GM23338 (cell line): ENCODE measurements around the gene CNNM2. TPM values are rescaled to one million over a fixed set of nuclear protein-coding genes. Genes with fewer than 3 reads are reported as not detected.

Experiments used
- ATAC-seq: fragments of 200-7000 bp; cut with Tn5 transposase; 3 replicates; pipeline ENCODE4 v1.9.1; 2020
- DNase-seq: peaks from one replicate; pipeline ENCODE4 v3.0.0-alpha.2; 2015; ENCODE audit warnings: low spot score
- H2AFZ ChIP-seq: fragments of 200-600 bp; sonication (generic); 2 replicates; pipeline ENCODE4 v1.8.0; 2016; ENCODE audit warnings: antibody characterized with exemption, mild to moderate bottlenecking, moderate library complexity
- H3F3A ChIP-seq: fragments of 200-600 bp; sonication (generic); replicated peaks from 2 replicates; pipeline ENCODE4 v1.8.0; 2017; ENCODE audit warnings: antibody characterized with exemption, mixed run types, low read depth
- H3K27ac ChIP-seq: fragments of 200-600 bp; sonication (generic); 2 replicates; pipeline ENCODE4 v1.6.1; 2016; ENCODE audit warnings: low read depth
- H3K27me3 ChIP-seq: fragments of 200-600 bp; sonication (generic); 2 replicates; pipeline ENCODE4 v1.8.0; 2016; ENCODE audit warnings: mild to moderate bottlenecking, mixed run types, moderate library complexity; ENCODE audit not compliant: insufficient read depth
- H3K36me3 ChIP-seq: fragments of 200-600 bp; sonication (generic); 2 replicates; pipeline ENCODE4 v1.8.0; 2016; ENCODE audit warnings: mild to moderate bottlenecking; ENCODE audit not compliant: insufficient read depth
- H3K4me1 ChIP-seq: fragments of 200-600 bp; sonication (generic); 2 replicates; pipeline ENCODE4 v1.8.0; 2016; ENCODE audit warnings: mild to moderate bottlenecking, moderate library complexity; ENCODE audit not compliant: insufficient read depth
- H3K4me2 ChIP-seq: fragments of 200-600 bp; sonication (generic); 2 replicates; pipeline ENCODE4 v1.7.1; 2017; ENCODE audit warnings: mixed run types
- H3K4me3 ChIP-seq: fragments of 200-600 bp; sonication (generic); 2 replicates; pipeline ENCODE4 v1.6.1; 2016; ENCODE audit warnings: mixed run types
- H3K79me2 ChIP-seq: fragments of 200-600 bp; sonication (generic); replicated peaks from 2 replicates; pipeline ENCODE4 v1.8.0; 2017; ENCODE audit warnings: mild to moderate bottlenecking; ENCODE audit not compliant: insufficient read depth
- H3K9me2 ChIP-seq: fragments of 200-600 bp; sonication (generic); 2 replicates; pipeline ENCODE4 v1.8.0; 2017; ENCODE audit not compliant: insufficient read depth
- H4K20me1 ChIP-seq: fragments of 200-600 bp; sonication (generic); replicated peaks from 2 replicates; pipeline ENCODE4 v1.8.0; 2017; ENCODE audit warnings: mild to moderate bottlenecking; ENCODE audit not compliant: insufficient read depth
- H3K27ac Mint-ChIP-seq: 2 replicates; pipeline ENCODE4 v1.8.0; 2020; ENCODE audit warnings: inconsistent platforms, mild to moderate bottlenecking, moderate library complexity, mixed read lengths
- H3K27me3 Mint-ChIP-seq: 3 replicates; pipeline ENCODE4 v1.8.0; 2022; ENCODE audit warnings: low read depth, mild to moderate bottlenecking, moderate library complexity, mixed read lengths, inconsistent platforms; ENCODE audit not compliant: insufficient read depth, poor library complexity
- H3K36me3 Mint-ChIP-seq: 3 replicates; pipeline ENCODE4 v1.8.0; 2021; ENCODE audit warnings: low read depth, mild to moderate bottlenecking, inconsistent platforms, moderate library complexity, mixed read lengths
- H3K4me1 Mint-ChIP-seq: 3 replicates; pipeline ENCODE4 v1.8.0; 2020; ENCODE audit warnings: mild to moderate bottlenecking, inconsistent platforms, mixed read lengths
- H3K4me3 Mint-ChIP-seq: 3 replicates; pipeline ENCODE4 v1.8.0; 2021; ENCODE audit warnings: moderate library complexity, mild to moderate bottlenecking, inconsistent platforms, mixed read lengths
- H3K9me3 Mint-ChIP-seq: 3 replicates; pipeline ENCODE4 v1.8.0; 2020; ENCODE audit warnings: moderate library complexity, mild to moderate bottlenecking, inconsistent platforms, mixed read lengths
- CREB1 ChIP-seq: fragments of 250-450 bp; sonication (Bioruptor Pico); IDR thresholded peaks from 2 replicates; pipeline ENCODE4 v1.5.0; 2020; ENCODE audit warnings: low read depth, mild to moderate bottlenecking, moderate library complexity
- CTCF ChIP-seq, 2 experiments: fragments of 200-600 bp in 1 of 2; sonication (generic) in 1 of 2; conservative IDR thresholded peaks; 2 replicates each; pipeline versions ENCODE4 v1.5.1 to v1.6.1; 2016 to 2017; ENCODE audit warnings: antibody characterized with exemption in 2 of 2, low read depth in 2 of 2, mild to moderate bottlenecking in 2 of 2, moderate library complexity in 1 of 2
- EZH2phosphoT487 ChIP-seq: fragments of 200-600 bp; sonication (generic); IDR thresholded peaks from one replicate; pipeline ENCODE4 v1.8.1; 2018; ENCODE audit warnings: antibody characterized with exemption; ENCODE audit not compliant: unreplicated experiment
- JUNB ChIP-seq: IDR thresholded peaks from one replicate; pipeline ENCODE4 v1.6.1; 2016; ENCODE audit warnings: antibody characterized with exemption; ENCODE audit not compliant: unreplicated experiment
- NANOG ChIP-seq: IDR thresholded peaks from 2 replicates; pipeline ENCODE4 v1.6.1; 2016; ENCODE audit warnings: antibody characterized with exemption, borderline replicate concordance
- POLR2AphosphoS5 ChIP-seq: IDR thresholded peaks from 2 replicates; pipeline ENCODE4 v1.6.1; 2016; ENCODE audit warnings: antibody characterized with exemption, low read depth
- REST ChIP-seq: IDR thresholded peaks from one replicate; pipeline ENCODE4 v1.6.1; 2018; ENCODE audit warnings: antibody characterized with exemption; ENCODE audit not compliant: unreplicated experiment
- STAT1 ChIP-seq: IDR thresholded peaks from one replicate; pipeline ENCODE4 v1.6.1; 2016; ENCODE audit warnings: antibody characterized with exemption; ENCODE audit not compliant: unreplicated experiment
- ZNF114 ChIP-seq: fragments of 250-450 bp; sonication (Bioruptor Pico); IDR thresholded peaks from 2 replicates; pipeline ENCODE4 v1.5.0; 2020; ENCODE audit warnings: mild to moderate bottlenecking, moderate library complexity
- ZNF331 ChIP-seq: fragments of 250-450 bp; sonication (Bioruptor Pico); IDR thresholded peaks from 2 replicates; pipeline ENCODE4 v1.5.0; 2020; ENCODE audit warnings: low read depth, mild to moderate bottlenecking, moderate library complexity
- polyA plus RNA-seq: library from polyadenylated mRNA; unstranded; fragments of >200 nt; fragmentation: Nextera tagmentation; extraction: Ambion mirVana; gene quantifications from 2 replicates; pipeline ENCODE4 v1.2.1, GENCODE V29; 2016
- total RNA-seq: library from RNA; depleted of rRNA; stranded (reverse); fragments of >200 nt; shearing (Covaris generic); gene quantifications from 2 replicates; pipeline ENCODE4 v1.2.3, GENCODE V29; 2014
- TF ChIP-seq, protein P1 (sequence below): IDR thresholded peaks from 2 replicates; pipeline ENCODE4 v1.6.1; 2016; ENCODE audit warnings: antibody characterized with exemption
- TF ChIP-seq, protein P2 (sequence below): fragments of 250-450 bp; sonication (Bioruptor Pico); IDR thresholded peaks from 2 replicates; pipeline ENCODE4 v1.5.0; 2020; ENCODE audit warnings: mild to moderate bottlenecking, moderate library complexity

CNNM2 gene
- total and polyA plus RNA-seq, 2 experiments from 2014 or later = 4.5 to 31.3 TPM

DNA sequence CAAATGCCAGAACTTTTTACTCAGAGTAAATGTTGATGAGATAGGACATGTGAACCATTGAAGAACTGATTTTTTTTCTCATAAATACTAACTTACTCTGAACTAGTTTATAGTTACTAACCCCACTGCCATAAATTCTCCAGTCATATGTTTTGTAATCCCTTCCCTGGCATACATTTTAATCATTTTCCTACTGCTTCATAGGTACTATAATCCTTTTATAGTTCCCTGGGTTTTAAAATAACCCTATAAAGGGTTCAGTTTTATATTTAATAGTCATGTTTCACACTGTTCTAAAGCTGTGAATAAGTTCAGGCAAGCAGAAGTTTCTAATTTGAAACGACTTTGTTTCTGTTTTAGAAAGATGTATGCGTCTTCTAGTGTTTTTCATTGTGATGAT, 28.9 kb downstream of the CNNM2 start:
- Mint-ChIP-seq H3K4me1 (peaks cover 14% of the 10 kb centered on the region; the same call in 2 of the 3 replicates), H3K27ac (no peak overlapping the region), H3K27me3 (no peaks in the 10 kb centered on the region), H3K9me3 (no peaks in the 10 kb centered on the region), H3K4me3 (no peak overlapping the region), H3K36me3 (no peaks in the 10 kb centered on the region)
- H3K36me3 ChIP-seq = no peaks in the 10 kb centered on the region
- no peaks in the 10 kb centered on the region for H3K27me3 ChIP-seq
- no peak overlapping the region for H3K4me2 ChIP-seq
- no peaks in the 10 kb centered on the region for H3F3A ChIP-seq
- peaks cover 3% of the 10 kb centered on the region; the same call in 1 of the 2 replicates for H3K79me2 ChIP-seq
- TF ChIP-seq, protein P1, sequence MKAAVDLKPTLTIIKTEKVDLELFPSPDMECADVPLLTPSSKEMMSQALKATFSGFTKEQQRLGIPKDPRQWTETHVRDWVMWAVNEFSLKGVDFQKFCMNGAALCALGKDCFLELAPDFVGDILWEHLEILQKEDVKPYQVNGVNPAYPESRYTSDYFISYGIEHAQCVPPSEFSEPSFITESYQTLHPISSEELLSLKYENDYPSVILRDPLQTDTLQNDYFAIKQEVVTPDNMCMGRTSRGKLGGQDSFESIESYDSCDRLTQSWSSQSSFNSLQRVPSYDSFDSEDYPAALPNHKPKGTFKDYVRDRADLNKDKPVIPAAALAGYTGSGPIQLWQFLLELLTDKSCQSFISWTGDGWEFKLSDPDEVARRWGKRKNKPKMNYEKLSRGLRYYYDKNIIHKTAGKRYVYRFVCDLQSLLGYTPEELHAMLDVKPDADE = no peak
- no peak for TF ChIP-seq CREB1 (CRISPR knock-in tag)
- TF ChIP-seq, protein P2, sequence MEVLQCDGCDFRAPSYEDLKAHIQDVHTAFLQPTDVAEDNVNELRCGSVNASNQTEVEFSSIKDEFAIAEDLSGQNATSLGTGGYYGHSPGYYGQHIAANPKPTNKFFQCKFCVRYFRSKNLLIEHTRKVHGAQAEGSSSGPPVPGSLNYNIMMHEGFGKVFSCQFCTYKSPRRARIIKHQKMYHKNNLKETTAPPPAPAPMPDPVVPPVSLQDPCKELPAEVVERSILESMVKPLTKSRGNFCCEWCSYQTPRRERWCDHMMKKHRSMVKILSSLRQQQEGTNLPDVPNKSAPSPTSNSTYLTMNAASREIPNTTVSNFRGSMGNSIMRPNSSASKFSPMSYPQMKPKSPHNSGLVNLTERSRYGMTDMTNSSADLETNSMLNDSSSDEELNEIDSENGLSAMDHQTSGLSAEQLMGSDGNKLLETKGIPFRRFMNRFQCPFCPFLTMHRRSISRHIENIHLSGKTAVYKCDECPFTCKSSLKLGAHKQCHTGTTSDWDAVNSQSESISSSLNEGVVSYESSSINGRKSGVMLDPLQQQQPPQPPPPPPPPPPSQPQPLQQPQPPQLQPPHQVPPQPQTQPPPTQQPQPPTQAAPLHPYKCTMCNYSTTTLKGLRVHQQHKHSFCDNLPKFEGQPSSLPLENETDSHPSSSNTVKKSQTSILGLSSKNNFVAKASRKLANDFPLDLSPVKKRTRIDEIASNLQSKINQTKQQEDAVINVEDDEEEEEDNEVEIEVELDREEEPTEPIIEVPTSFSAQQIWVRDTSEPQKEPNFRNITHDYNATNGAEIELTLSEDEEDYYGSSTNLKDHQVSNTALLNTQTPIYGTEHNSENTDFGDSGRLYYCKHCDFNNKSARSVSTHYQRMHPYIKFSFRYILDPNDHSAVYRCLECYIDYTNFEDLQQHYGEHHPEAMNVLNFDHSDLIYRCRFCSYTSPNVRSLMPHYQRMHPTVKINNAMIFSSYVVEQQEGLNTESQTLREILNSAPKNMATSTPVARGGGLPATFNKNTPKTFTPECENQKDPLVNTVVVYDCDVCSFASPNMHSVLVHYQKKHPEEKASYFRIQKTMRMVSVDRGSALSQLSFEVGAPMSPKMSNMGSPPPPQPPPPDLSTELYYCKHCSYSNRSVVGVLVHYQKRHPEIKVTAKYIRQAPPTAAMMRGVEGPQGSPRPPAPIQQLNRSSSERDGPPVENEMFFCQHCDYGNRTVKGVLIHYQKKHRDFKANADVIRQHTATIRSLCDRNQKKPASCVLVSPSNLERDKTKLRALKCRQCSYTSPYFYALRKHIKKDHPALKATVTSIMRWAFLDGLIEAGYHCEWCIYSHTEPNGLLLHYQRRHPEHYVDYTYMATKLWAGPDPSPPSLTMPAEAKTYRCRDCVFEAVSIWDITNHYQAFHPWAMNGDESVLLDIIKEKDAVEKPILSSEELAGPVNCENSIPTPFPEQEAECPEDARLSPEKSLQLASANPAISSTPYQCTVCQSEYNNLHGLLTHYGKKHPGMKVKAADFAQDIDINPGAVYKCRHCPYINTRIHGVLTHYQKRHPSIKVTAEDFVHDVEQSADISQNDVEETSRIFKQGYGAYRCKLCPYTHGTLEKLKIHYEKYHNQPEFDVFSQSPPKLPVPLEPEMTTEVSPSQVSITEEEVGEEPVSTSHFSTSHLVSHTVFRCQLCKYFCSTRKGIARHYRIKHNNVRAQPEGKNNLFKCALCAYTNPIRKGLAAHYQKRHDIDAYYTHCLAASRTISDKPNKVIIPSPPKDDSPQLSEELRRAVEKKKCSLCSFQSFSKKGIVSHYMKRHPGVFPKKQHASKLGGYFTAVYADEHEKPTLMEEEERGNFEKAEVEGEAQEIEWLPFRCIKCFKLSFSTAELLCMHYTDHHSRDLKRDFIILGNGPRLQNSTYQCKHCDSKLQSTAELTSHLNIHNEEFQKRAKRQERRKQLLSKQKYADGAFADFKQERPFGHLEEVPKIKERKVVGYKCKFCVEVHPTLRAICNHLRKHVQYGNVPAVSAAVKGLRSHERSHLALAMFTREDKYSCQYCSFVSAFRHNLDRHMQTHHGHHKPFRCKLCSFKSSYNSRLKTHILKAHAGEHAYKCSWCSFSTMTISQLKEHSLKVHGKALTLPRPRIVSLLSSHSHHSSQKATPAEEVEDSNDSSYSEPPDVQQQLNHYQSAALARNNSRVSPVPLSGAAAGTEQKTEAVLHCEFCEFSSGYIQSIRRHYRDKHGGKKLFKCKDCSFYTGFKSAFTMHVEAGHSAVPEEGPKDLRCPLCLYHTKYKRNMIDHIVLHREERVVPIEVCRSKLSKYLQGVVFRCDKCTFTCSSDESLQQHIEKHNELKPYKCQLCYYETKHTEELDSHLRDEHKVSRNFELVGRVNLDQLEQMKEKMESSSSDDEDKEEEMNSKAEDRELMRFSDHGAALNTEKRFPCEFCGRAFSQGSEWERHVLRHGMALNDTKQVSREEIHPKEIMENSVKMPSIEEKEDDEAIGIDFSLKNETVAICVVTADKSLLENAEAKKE (CRISPR knock-in tag) = no peak
- TF ChIP-seq JUNB = no peak
- no peak for TF ChIP-seq ZNF114 (CRISPR knock-in tag)
- no peak for TF ChIP-seq EZH2phosphoT487
- TF ChIP-seq REST = no peak
- no peak for TF ChIP-seq ZNF331 (CRISPR knock-in tag)
- TF ChIP-seq CTCF (conservative IDR thresholded peaks at IDR 0.05; ENCODE audit: low read depth in 2 of 2) = no peak
- TF ChIP-seq NANOG = no peak
- TF ChIP-seq POLR2AphosphoS5 = no peak
- TF ChIP-seq STAT1 = no peak
- no peak overlapping the region for H3K27ac ChIP-seq
- no peak overlapping the region for H3K4me3 ChIP-seq
- no peak for DNase-seq
- no peak for ATAC-seq
- peaks cover 16% of the 10 kb centered on the region for H4K20me1 ChIP-seq
- no peaks in the 10 kb centered on the region for H3K9me2 ChIP-seq
- no peak overlapping the region for H2AFZ ChIP-seq
- H3K4me1 ChIP-seq = peaks cover 14% of the 10 kb centered on the region
